Stimulated activated CD4-positive, alpha-beta T cell treated with anti-CD3 and anti-CD28 coated beads, Interleukin-1b, Interleukin-23, amount 100 ng/mL, for 24 hours (primary cell): ENCODE data around the gene IL27RA.
A peak's percentile ranks its signal among the peaks of the same experiment; 100 is the strongest.

Experiments
- DNase-seq, 4 experiments: peaks; one replicate each; pipeline ENCODE4 v3.0.0-alpha.2; 2020; ENCODE audit warnings: low read depth in 4 of 4, low spot score in 1 of 4

IL27RA gene

DNA sequence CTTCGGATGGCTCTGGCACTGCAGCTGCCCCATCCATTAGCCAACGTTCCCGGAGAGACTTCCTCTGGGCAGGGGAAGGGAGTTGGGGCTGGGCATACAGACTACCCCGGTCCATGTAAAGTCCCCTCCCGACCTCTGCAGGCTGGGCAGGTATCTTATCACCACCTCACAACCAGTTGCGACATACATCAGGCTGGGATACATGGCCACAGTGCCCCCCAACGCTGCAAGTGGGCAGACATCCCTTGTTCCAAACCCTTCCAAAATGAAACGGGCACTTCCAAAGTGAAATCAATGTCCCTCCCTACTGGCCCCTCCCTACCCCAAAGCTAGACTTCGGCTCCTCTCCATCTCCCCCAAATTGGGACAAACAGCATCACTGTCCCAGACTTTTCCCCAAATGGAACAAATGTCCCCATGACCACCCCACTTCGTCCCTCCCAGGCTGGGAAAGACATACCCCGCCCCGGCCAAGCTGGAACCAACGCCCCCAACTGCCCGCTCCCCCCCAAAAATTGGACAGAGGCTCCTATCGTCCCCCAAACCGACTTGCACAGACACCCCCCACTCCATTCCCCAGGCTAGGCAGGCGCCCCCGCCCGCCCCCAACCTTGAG is 25.3 kb downstream of the IL27RA start:
- no peak for DNase-seq

DNA sequence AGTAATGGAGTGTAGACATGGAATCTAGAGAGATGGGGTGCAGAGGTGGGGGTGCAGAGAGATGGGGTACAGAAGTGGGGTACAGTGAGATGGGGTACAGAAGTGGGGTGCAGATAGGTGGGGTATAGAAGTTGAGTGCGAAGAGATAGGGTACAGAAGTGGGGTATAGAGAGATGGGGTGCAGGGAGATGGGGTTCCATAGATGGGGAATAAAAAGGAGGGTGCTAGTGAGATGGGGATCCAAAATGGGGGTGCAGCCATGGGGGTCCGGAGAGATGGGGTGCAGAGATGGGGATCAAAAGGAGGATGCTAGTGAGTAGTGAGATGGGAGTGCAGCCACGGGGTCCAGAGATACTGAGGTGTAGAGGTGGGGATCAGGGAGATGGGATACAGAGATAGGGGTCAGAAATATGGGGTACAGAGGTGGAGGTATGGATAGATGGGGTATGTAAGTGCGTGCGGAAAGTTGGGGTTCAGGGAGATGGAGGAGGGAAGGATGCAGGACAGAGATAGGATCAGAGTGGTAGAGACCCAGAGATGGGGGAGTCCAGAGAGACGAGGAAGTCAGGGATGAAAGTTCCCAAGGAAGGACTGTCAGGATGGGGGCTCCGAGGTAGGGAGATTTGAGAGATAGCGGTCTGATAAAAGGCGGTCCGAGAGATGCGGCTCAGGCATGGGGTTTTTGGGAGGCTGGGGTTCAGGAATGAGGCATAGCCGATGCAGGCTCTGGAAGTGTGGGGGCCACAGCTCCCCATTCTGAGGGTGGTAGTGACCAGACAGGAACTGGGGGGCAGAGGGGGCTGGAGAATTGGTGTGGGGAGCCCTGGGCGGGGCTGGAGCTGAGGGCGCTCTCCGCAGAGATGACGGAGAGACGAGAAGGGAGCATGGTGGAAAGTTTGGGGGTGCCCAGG is 26.9 kb downstream of the IL27RA start:
- no peak for DNase-seq

DNA sequence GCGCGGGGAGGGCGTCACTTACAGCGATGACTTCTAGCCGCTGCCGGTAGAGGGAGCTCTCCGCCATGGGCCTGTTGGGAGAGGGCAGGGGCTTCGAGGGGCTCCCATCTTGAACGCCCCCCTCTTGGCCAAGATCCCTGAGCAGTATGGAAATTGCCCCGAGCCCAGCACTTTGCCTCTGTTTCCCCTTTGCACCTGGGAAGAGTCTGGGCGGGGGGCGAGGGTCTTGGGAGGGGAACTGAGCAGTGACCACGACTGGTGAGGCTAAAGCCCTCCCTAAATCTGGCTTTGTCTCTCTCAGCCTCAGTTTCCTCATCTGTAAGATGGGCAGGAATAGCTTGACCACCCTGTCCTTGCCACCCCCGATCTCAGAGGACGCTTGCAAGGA is 27.5 kb downstream of the IL27RA start:
- peak in 2 of 4 experiments; percentile 37 to 41 for DNase-seq

DNA sequence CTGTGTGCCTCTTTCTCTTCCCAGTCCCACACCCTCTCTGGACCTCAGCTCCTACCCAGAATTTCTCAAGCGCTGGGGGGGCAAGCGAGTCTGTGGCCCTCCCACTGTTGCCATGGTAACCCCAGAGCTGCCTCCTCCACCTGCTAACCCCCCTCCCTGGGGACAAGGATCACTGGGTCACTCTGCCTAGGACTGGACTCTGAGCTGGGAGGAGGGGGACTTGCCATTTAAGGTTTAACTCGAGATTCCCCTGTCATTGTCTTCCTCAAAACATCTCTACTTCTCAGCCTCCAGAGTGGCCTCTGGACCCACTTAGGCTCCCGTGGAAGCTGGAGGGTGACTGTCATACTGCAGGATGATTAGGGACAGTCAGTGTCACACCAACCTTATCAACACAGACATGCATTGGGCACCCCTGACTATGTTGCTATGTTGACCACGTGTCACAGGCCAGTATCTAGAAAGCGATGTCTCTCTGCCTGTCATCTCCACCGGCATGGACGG is 28.1 kb downstream of the IL27RA start:
- DNase-seq: no peak

DNA sequence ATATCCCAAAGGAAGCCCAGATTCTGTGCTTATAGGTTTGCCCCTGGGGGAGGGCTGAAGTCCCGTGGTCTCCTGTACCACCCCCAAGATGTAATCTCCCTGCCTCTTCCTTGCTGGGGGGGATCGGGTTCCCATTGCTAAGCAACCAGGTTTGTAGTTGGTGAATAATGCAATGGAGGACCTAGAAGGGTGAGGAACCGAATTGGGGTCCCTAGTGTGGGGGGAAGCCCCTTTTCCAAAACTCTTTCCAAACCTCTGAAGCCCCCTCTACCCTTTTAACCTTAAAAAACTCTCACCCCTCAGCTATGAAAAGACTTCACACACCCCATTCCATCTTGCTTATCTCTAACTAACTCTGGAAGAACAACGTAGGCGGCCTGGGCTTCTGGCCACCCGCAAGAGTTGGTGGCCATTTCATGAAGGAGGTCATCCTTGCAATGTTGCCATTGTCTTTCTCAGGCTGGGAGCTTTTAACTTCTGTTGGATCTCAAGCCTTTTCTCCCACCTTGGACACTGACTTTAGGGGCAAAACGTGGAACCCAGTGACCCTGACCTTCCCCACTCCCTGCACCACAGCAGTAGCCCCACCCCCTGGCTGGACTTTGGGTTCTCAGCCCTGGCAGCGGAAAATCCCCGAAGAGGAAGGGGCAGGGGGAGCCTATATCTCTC is 29.7 kb downstream of the IL27RA start:
- no peak for DNase-seq

DNA sequence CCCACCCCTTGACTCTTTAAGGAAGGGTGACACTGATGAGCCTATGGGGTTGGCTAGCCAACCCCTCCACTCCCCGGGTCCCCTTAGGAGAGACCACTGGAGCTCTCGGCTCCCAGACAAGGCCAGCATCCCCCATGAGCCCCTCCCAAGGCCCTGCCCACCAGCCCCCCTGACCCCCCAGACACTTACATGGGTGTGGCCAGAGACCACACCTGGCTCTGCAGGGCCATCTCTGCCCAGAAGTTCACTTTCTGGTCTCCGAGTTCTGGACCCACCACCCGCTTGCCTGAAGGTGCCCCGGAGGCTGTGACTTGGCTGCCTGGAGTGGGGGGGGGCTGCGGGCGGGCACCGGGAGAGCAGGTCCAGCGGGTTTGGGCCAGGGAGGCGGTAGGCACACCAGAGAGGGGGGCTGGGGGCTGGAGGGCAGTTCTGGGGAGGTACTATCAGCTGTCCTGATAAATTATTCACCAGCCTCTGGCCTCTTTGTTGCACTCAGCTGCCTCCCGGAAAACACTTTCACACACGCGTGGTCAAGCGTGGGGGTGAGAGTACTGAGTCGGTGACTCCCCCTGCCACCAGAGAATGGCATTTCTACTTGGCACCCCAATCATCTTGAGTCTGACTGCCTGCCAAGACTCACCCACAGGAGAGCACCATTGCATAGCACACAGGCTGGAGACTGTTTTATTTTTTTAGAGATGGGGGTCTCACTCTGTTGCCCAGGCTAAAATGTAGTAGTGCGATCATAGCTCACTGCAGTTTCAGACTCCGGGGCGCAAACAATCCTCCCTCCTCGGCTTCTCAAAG is 30.4 kb downstream of the IL27RA start, which contains the start of gene PALM3:
PALM3 (minus strand) TSS at position 326 of the 807 bp plus-strand sequence; CDS start at position 230, 96 bp downstream.
- no peak for DNase-seq

DNA sequence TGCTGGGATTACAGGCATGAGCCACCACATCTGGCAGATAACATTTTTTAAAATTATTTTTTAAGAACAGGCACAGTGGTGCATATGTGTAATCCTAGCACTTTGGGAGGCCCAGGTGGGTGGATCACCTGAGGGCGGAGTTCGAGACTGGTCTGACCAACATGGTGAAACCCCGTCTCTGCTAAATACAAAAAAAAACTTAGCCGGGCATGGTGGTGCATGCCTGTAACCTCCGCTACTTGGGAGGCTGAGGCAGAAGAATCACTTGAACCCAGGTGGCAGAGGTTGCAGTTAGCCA is 30.9 kb downstream of the IL27RA start:
- no peak for DNase-seq

DNA sequence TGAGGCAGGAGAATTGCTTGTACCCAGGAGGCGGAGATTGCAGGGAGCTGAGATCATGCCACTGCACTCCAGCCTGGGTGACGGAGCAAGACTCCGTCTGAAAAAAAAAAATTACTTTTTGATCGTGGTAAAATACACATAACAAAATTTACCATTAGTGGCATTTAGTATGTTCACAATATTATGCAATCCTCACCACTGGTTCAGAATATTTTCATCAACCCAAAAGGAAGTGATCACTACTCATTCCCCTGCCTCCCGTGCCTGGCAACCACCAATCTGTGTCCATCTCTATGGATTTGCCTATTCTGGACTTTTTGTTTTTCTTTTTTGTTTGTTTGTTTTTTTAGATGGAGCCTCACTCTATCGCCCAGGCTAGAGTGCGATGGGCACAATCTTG is 31.5 kb downstream of the IL27RA start:
- no peak for DNase-seq

DNA sequence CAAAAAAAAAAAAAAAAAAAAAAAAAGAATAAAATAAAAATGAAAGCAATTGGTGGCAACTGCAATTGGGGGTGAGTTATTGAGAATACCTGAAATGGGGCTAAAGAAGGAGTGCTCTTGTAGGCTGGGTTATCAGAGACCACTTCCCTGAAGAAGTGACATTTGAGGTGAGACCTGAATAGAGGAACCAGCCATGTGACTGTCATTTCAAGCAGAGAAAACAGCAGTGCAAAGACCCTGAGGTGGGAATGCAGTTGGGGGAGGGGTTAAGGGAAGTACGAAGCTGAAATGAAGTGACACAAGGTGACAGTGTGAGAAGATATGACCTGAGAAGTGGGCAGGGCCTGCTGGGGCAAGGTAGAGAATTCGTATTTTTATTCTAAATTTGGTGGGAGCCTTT is 34.6 kb downstream of the IL27RA start:
- no peak for DNase-seq

DNA sequence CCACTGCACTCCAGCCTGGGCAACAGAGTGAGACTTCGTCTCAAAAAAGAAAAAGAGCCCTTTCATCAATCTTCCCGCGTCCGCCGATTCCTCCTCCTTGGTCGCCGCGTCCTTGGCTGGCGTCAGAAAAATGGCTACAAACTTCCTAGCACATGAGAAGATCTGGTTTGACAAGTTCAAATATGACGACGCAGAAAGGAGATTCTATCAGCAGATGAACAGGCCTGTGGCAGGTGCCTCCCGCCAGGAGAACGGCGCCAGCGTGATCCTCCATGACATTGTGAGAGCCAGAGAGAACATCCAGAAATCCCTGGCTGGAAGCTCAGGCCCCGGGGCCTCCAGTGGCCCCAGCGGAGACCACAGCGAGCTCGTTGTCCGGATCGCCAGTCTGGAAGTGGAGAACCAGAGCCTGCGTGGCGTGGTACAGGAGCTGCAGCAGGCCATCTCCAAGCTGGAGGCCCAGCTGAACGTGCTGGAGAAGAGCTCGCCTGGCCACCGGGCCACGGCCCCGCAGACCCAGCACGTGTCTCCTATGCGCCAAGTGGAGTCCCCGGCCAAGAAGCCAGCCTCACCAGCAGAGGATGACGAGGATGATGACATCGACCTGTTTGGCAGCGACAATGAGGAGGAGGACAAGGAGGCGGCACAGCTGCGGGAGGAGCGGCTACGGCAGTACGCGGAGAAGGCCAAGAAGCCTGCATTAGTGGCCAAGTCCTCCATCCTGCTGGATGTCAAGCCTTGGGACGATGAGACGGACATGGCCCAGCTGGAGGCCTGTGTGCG is 38.9 kb downstream of the IL27RA start:
- DNase-seq: no peak

DNA sequence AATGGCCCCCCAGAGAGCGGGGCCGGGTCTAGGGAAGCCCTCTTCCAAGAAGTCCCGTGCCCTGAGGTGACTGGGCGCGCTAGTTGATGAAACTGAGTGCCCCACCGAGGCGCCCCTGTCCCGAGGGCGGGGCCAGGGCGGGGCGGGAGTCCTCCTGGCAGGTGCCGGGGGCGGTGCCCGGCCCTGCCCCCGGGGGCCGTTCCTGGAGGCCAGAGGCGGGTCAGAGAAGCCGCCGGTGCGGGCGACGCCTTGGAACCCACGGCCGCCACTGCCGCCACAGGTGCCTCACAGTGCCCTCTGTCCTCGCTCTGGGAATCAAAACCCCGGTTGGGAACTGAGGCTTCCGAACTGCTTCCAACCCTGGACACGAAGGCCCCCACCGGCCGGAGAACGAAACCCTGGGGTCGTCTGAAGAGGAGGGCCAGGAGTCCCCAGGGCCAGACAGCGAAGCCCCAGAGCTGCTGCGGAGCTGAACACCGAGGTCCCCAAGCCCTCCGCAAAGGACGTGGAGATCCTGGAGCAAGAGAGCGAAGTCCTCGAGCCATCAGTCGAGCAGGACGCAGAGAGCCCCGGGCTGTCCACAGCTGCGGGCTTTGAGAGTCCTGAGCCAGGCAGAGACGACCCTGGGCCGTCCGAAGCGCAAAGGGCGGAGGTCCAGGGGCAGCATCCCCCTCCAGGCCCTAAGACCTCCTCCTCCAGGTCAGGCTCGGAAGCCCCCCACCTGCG is 41.1 kb downstream of the IL27RA start, which contains the start of gene MISP3:
MISP3 (plus strand) TSS at position 252 of the 726 bp plus-strand sequence. CDS start 524 bp downstream, outside the sequence.
- DNase-seq: peak in 1 of 4 experiments; percentile 16

DNA sequence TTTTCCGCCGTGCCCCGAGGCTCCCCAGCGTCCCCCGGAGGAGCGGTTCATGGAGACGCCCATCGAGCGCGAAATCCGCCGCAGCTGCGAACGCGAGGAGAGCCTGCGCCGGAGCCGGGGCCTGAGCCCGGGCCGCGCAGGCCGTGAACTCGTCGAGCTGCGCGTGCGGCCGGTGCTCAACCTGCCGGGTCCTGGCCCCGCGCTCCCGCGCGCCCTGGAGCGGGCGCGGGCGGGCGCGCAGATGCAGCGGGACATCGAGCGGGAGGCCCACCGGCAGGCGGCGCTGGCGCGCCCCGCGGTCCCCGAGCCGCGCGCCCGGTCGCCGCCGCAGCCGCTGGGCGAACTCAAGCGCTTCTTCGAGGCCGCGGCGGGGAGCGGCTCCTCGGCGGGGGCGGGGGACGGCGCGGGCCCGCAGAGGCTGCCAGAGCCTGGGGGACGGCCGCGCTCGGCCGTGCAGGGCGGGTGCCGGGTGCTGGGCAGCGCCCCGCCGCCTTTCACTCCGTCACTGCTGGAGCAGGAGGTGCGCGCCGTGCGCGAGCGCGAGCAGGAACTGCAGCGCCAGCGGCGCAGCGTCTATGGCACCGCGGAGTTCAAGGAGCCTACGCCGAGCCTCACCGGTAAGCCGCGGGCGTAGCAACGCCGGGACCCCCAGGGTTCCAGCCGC is 41.8 kb downstream of the IL27RA start:
- peak; percentile 55 to 67 (median 60) for DNase-seq

DNA sequence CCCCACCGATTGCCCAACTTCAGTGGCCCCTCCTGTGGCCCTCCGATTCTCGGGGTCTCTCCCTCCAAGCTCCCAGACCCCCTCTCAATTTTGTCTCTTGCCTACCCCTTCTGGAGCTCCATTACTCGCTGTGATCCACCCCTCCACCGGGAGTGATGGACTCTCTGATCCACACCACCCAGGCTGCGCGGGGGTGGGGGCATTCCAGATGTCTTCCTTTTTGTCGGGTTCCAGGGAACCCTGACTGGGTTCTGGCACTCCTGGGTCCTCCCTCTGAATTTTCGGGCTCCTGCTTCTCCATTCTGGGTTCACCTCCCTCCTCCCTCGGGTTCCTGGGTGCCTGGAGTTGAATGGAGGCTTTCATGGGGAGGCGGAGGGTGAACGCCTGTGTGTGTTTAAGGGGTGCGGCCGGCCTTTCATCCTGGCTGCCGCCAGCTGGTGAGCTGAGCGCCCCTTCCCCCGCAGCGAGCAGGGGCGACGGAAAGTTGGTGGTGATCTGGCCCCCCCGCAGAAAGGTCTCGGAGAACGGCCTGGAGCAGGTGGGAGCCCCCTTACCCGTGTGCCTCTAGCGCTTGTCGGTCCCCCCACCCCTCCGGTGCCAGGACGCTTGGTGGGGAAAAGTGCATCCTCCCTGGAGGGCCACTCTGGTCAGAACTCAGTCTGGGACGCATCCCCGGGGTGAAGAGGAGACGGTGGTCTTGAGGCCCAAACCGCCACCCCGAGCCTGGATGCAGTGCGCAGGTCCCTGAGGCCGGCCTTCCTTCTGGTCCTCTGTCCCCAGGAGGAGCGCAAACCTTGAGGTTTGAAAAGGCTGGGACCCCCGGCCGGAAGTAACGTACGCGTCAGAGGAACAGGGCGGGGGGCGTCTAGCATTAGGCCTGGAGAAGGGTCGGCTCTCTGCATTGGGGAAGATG is 42.6 kb downstream of the IL27RA start:
- DNase-seq: no peak

DNA sequence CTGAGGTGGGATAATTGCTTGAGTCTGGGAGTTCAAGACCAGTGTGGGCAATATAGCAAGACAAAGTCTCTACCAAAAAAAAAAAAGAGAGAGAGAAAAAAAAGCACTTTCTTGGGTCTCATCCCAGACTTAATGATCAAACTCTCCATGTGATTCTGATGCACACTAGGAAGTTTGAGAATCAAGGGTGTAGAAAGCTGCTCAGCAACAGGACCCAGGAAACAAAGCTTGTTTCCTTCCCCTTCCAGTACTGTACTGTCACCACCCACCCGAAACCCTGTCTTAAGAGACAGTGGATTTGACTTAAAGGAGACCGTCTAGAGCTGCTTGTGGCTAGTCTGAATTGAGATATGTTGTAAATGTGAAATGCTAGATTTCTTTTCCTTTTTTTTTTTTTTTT is 46.8 kb downstream of the IL27RA start:
- no peak for DNase-seq

DNA sequence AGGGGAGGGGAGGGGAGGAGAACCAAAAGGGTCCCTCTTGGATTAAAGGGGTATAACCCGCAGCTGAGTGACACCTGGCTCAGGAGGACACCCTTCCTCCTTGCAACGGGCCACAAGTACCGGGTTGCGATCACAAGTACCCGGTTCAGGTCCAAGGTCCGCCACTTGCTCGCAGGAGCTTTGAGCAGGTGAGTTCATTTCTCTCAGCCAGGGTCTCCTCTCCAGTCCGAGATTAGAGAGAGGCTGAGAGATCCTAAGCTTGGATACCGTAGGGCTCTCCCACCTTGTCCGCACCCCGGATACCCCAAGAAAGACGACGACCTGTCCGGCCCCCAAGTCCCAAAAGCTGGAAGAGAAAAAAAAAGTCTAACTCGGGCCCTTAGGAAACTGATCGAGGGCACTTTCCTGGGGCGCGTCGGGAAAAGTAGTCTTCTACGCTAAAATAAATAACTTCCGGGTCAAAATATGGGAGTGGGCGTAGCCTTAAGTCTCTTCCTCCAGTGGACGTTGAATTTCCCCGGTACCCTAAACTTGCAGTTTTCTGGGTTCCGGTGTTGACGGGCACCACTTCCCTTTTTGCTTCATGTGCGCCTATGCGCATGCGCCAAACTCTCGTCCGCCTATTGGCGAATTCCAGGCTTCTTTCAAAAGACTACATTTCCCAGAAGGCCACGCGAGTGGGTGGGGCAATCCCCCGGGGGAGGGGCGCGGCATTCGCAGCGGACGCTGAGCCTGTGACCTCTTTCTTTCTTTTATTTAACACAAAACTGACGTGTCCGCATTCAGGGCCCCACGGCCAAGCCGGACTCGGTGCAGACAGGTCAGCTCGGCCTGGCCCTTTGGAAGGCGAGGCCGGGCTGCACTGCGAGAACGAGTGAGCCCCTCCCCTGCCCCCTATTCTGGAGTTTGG is 49.6 kb downstream of the IL27RA start:
- DNase-seq: peak; percentile 95 to 98 (median 98)

DNA sequence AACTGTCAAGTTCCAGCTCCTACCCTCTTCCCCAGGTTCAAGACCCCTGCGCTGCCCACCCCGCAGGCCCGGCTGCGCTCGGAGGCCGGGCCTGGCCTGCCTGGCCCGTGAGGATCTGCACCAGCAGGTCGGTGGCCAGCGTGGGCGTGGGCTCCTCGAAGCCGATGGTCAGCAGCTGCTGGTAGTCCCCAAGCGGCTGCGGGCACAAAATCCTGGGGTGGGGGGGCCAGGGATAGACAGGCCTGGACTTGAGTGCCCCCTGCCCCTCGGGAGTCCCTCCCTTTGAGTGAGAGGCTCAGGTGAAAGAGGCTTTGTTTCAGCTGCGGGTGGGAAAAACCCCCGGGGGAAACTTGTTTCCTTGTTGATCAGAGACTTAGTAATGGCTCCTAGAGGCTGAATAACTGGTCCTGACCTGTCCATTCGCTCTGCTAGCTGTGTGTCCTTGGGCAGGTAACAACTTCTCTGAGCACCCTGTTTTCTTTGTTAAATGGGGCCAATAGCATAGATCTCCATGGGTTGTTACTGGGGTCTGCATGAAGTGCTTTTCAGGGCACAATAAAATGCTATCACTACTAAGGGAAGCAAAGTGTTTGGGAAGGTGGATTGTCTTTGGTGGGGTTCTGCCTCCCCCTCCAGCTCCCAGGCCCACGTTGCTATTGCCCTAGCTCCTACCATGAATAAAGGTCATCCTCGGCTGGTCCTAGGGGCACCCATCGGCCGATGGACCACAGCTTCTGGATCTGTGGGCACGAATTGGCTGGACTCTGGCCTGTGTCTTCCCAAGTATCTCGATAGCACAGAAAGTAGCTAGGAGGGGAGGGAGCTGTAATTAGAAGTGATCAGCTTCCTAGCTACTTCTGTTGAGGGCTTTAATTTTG is 50.5 kb downstream of the IL27RA start:
- peak in 1 of 4 experiments; percentile 14 for DNase-seq
